ENCODE measurements around the gene ITGA2B. TPM values are rescaled to one million over a fixed set of nuclear protein-coding genes. Genes with fewer than 3 reads are reported as not detected.
A peak's percentile ranks its signal among the peaks of the same experiment; 100 is the strongest.

Gene ITGA2B
- total and polyA plus RNA-seq, 2 of the 13 experiments (the other 11 are each of a cell fraction or from before 2014, with no cell fraction given): 0.38 to 1.1 TPM

- TF ChIP-seq PRDM15 (CRISPR knock-in tag; IDR thresholded peaks at IDR 0.05): 0 out of 2 replicates have a peak, but pooled peaks have one; percentile 15
- peak; percentile 94; the same call in 1 of the 3 replicates for TF ChIP-seq MXI1 (IDR thresholded peaks at IDR 0.05; ENCODE audit: borderline replicate concordance, low read depth, low read length)
- peak; percentile 28; the same call in 1 of the 2 replicates for TF ChIP-seq KMT2B (CRISPR knock-in tag; IDR thresholded peaks at IDR 0.05)
- peak; percentile 66; the same call in 1 of the 2 replicates for TF ChIP-seq ZNF350 (CRISPR knock-in tag; IDR thresholded peaks at IDR 0.05; ENCODE audit: borderline replicate concordance, low read depth)
- TF ChIP-seq ELF1 (CRISPR knock-in tag; IDR thresholded peaks at IDR 0.05): peak; percentile 56
- peak; percentile 87 for TF ChIP-seq ZFX (CRISPR knock-in tag; IDR thresholded peaks at IDR 0.05; ENCODE audit: low read depth)
- TF ChIP-seq, protein P1, sequence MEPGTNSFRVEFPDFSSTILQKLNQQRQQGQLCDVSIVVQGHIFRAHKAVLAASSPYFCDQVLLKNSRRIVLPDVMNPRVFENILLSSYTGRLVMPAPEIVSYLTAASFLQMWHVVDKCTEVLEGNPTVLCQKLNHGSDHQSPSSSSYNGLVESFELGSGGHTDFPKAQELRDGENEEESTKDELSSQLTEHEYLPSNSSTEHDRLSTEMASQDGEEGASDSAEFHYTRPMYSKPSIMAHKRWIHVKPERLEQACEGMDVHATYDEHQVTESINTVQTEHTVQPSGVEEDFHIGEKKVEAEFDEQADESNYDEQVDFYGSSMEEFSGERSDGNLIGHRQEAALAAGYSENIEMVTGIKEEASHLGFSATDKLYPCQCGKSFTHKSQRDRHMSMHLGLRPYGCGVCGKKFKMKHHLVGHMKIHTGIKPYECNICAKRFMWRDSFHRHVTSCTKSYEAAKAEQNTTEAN (CRISPR knock-in tag; conservative IDR thresholded peaks at IDR 0.05): 0 out of 2 replicates have a peak, but pooled peaks have one; percentile 26
- TF ChIP-seq ZFP36L1 (CRISPR knock-in tag; IDR thresholded peaks at IDR 0.05): no peak
- 0 out of 2 replicates have a peak, but pooled peaks have one; percentile 24 for TF ChIP-seq ZNF274 (CRISPR knock-in tag; IDR thresholded peaks at IDR 0.05)
- TF ChIP-seq ZNF629 (CRISPR knock-in tag; conservative IDR thresholded peaks at IDR 0.05): no peak
- TF ChIP-seq GABPA (IDR thresholded peaks at IDR 0.05; ENCODE audit: low read depth, low read length): no peak
- TF ChIP-seq GABPA (CRISPR knock-in tag; IDR thresholded peaks at IDR 0.05; ENCODE audit: low read depth): peak; percentile 61
- TF ChIP-seq, protein P2, sequence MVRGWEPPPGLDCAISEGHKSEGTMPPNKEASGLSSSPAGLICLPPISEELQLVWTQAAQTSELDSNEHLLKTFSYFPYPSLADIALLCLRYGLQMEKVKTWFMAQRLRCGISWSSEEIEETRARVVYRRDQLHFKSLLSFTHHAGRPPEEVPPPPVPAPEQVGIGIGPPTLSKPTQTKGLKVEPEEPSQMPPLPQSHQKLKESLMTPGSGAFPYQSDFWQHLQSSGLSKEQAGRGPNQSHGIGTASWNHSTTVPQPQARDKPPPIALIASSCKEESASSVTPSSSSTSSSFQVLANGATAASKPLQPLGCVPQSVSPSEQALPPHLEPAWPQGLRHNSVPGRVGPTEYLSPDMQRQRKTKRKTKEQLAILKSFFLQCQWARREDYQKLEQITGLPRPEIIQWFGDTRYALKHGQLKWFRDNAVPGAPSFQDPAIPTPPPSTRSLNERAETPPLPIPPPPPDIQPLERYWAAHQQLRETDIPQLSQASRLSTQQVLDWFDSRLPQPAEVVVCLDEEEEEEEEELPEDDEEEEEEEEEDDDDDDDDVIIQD (CRISPR knock-in tag; IDR thresholded peaks at IDR 0.05; ENCODE audit: low read depth): 0 out of 2 replicates have a peak, but pooled peaks have one; percentile 30
- TF ChIP-seq ZNF83 (CRISPR knock-in tag; IDR thresholded peaks at IDR 0.05; ENCODE audit: borderline replicate concordance): 0 out of 2 replicates have a peak, but pooled peaks have one; percentile 47
- TF ChIP-seq ZGPAT (CRISPR knock-in tag; IDR thresholded peaks at IDR 0.05): peak; percentile 56; the same call in 1 of the 2 replicates
- 0 out of 2 replicates have a peak, but pooled peaks have one; percentile 36 for TF ChIP-seq GFI1 (CRISPR knock-in tag; IDR thresholded peaks at IDR 0.05; ENCODE audit: borderline replicate concordance)
- TF ChIP-seq ARNT (IDR thresholded peaks at IDR 0.05): no peak
- no peak for TF ChIP-seq PRPF4 (IDR thresholded peaks at IDR 0.05; ENCODE audit: low read depth, low read length, poor library complexity, severe bottlenecking)
- TF ChIP-seq, protein P3, sequence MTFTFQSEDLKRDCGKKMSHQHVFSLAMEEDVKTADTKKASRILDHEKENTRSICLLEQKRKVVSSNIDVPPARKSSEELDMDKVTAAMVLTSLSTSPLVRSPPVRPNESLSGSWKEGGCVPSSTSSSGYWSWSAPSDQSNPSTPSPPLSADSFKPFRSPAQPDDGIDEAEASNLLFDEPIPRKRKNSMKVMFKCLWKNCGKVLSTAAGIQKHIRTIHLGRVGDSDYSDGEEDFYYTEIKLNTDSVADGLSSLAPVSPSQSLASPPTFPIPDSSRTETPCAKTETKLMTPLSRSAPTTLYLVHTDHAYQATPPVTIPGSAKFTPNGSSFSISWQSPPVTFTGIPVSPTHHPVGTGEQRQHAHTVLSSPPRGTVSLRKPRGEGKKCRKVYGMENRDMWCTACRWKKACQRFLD (CRISPR knock-in tag; IDR thresholded peaks at IDR 0.05; ENCODE audit: borderline replicate concordance): no peak
- TF ChIP-seq NCOA2 (CRISPR knock-in tag; IDR thresholded peaks at IDR 0.05): peak; percentile 25; the same call in 1 of the 2 replicates
- no peak for TF ChIP-seq ZNF317 (CRISPR knock-in tag; IDR thresholded peaks at IDR 0.05)
These were observed 62.5 kb downstream of the ITGA2B start (continued) for GRCh38 chr17:44326861-44327444.
